Hematopoietic multipotent progenitor cell treated with erythropoietin and hydrocortisone succinate and interleukin-3 and kit ligand, for 17 days (in vitro differentiated cells): ENCODE measurements around the gene CFAP45.

Experiments used
- DNase-seq: peaks from one replicate; pipeline ENCODE4 v3.0.0-alpha.2; 2015; ENCODE audit warnings: low spot score

CFAP45 gene

GRCh38 chr1:159853417-159854115, 46.4 kb downstream of the CFAP45 start:
- no peak for DNase-seq

GRCh38 chr1:159851407-159851806, 48.6 kb downstream of the CFAP45 start:
- DNase-seq, result no peak

GRCh38 chr1:159849626-159850366, 50.2 kb downstream of the CFAP45 start:
- DNase-seq, result no peak

GRCh38 chr1:159848326-159848725, 51.6 kb downstream of the CFAP45 start:
- DNase-seq, result no peak

GRCh38 chr1:159847231-159847630, 52.7 kb downstream of the CFAP45 start:
- no peak for DNase-seq

- no peak for DNase-seq
Observed at GRCh38 chr1:159845751-159846629, 54.0 kb downstream of the CFAP45 start.

- no peak for DNase-seq
Observed at GRCh38 chr1:159843459-159843858, 56.5 kb downstream of the CFAP45 start.

GRCh38 chr1:159841749-159842148, 58.2 kb downstream of the CFAP45 start:
- DNase-seq, result no peak

- no peak for DNase-seq
Observed at GRCh38 chr1:159839116-159839849, 60.7 kb downstream of the CFAP45 start.

- DNase-seq, result no peak
Observed at GRCh38 chr1:159838715-159839114, 61.2 kb downstream of the CFAP45 start.

- DNase-seq, result no peak
Observed at GRCh38 chr1:159835862-159836525, 64.0 kb downstream of the CFAP45 start.

GRCh38 chr1:159835356-159835755, 64.6 kb downstream of the CFAP45 start:
- no peak for DNase-seq

GRCh38 chr1:159832309-159832708, 67.7 kb downstream of the CFAP45 start:
- DNase-seq, result no peak

- no peak for DNase-seq
Observed at GRCh38 chr1:159831412-159832141, 68.4 kb downstream of the CFAP45 start.

- DNase-seq, result no peak
Observed at GRCh38 chr1:159830722-159831121, 69.2 kb downstream of the CFAP45 start.

- no peak for DNase-seq
Observed at GRCh38 chr1:159829822-159830465, 70.0 kb downstream of the CFAP45 start.

GRCh38 chr1:159829273-159829634, 70.7 kb downstream of the CFAP45 start:
- no peak for DNase-seq

GRCh38 chr1:159828581-159829272, 71.2 kb downstream of the CFAP45 start:
- no peak for DNase-seq

- DNase-seq, result no peak
Observed at GRCh38 chr1:159828176-159828575, 71.8 kb downstream of the CFAP45 start.

GRCh38 chr1:159827549-159827948, 72.4 kb downstream of the CFAP45 start:
- no peak for DNase-seq
